Tibial nerve (tissue), 4 donors: ENCODE measurements around the gene PEF1. TPM values are rescaled to one million over a fixed set of nuclear protein-coding genes. Genes with fewer than 3 reads are reported as not detected.
A peak's percentile ranks its signal among the peaks of the same experiment; 100 is the strongest.

Experiments used
- DNase-seq, 2 donors: peaks; one replicate each; pipeline ENCODE4 v3.0.0-alpha.2; 2019; ENCODE audit warnings: low spot score in 2 of 2
- H3K27ac ChIP-seq, 4 donors: fragments of 200-600 bp; sonication (generic) in 3 of 4; one replicate each; pipeline ENCODE4 v1.5.1; 2017 to 2019; ENCODE audit warnings: mild to moderate bottlenecking in 1 of 4
- H3K27me3 ChIP-seq, 2 donors: fragments of 200-600 bp; sonication (generic) in 1 of 2; one replicate each; pipeline versions ENCODE4 v1.5.1 to v1.6.0; 2017 to 2019
- H3K36me3 ChIP-seq, 3 donors: fragments of 200-600 bp; sonication (generic); one replicate each; pipeline ENCODE4 v1.5.1; 2018 to 2019
- H3K4me1 ChIP-seq, 4 donors: fragments of 200-600 bp; sonication (generic) in 3 of 4; one replicate each; pipeline ENCODE4 v1.5.1; 2017 to 2019
- H3K4me3 ChIP-seq, 4 donors: fragments of 200-600 bp; sonication (generic) in 3 of 4; one replicate each; pipeline ENCODE4 v1.5.1; 2017 to 2019; ENCODE audit warnings: mild to moderate bottlenecking in 1 of 4, moderate library complexity in 1 of 4
- H3K9me3 ChIP-seq, 4 donors: fragments of 200-600 bp; sonication (generic) in 3 of 4; one replicate each; pipeline ENCODE4 v1.5.1; 2017 to 2019
- EP300 ChIP-seq, 2 donors: sonication (generic); formaldehyde crosslinking; IDR thresholded peaks; one replicate each; pipeline ENCODE4 v1.6.1; 2017; ENCODE audit warnings: antibody characterized with exemption in 2 of 2, mild to moderate bottlenecking in 1 of 2
- POLR2A ChIP-seq, 2 donors: fragments of 450-650 bp; IDR thresholded peaks; one replicate each; pipeline ENCODE4 v1.6.1; 2017; ENCODE audit warnings: antibody characterized with exemption in 2 of 2, mild to moderate bottlenecking in 2 of 2, moderate library complexity in 2 of 2
- WGBS, 2 donors: methylation state at CpG; one replicate each; pipeline ENCODE4 v1.1.5; 2018; 5-methylcytosine and 5-hydroxymethylcytosine counted together
- total RNA-seq, 4 donors: library from RNA; depleted of rRNA; stranded (reverse); fragments of >200 nt; gene quantifications; one replicate each; pipeline ENCODE4 v1.1.0, GENCODE V29; 2016
- TF ChIP-seq, protein P1 (sequence below), 5 experiments: fragments of 200-600 bp in 3 of 5; fragments of 450-650 bp in 2 of 5; sonication (generic) in 3 of 5; IDR thresholded peaks; one replicate each; pipeline ENCODE4 v1.5.1; 2016 to 2019; ENCODE audit warnings: antibody characterized with exemption in 5 of 5, mild to moderate bottlenecking in 3 of 5, moderate library complexity in 2 of 5

Gene PEF1
- total RNA-seq, 4 donors from 2014 or later: 62.5 to 108 (median 89.7) TPM

DNA sequence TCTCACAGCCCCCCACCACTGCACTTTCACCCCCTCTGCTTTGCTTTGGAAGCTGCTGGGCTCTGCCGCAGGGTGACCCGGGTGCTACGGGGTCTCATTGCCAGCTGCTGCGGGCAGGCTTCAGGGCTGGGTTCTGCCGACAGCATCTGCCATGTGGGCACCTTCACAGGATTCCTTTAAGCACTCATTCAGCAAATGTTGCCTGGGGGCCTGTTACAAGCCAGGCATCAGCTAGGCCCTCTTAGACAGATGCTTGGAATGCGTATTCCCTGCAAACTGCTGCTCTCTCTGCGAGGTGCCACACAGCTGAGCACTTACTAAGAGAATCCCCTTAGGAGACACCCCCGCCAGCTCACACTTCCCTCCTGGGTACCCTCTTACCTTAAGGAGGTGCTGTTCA is 29.9 kb upstream of the PEF1 start:
- Histone ChIP-seq H3K4me3 (no peak overlapping the region), H3K4me1 (peaks cover 0 to 49% (median 16%) of the 10 kb centered on the region in 4 donors), H3K36me3 (peaks cover 0 to 49% (median 0%) of the 10 kb centered on the region in 3 donors), H3K9me3 (no peaks in the 10 kb centered on the region), H3K27me3 (no peaks in the 10 kb centered on the region), H3K27ac (no peak overlapping the region)
- no peak for DNase-seq
- WGBS, 2 donors: 71 to 83% methylated on average over 8 of the region's 8 CpGs
- no peak for TF ChIP-seq EP300 (IDR thresholded peaks at IDR 0.05)
- TF ChIP-seq, protein P1, sequence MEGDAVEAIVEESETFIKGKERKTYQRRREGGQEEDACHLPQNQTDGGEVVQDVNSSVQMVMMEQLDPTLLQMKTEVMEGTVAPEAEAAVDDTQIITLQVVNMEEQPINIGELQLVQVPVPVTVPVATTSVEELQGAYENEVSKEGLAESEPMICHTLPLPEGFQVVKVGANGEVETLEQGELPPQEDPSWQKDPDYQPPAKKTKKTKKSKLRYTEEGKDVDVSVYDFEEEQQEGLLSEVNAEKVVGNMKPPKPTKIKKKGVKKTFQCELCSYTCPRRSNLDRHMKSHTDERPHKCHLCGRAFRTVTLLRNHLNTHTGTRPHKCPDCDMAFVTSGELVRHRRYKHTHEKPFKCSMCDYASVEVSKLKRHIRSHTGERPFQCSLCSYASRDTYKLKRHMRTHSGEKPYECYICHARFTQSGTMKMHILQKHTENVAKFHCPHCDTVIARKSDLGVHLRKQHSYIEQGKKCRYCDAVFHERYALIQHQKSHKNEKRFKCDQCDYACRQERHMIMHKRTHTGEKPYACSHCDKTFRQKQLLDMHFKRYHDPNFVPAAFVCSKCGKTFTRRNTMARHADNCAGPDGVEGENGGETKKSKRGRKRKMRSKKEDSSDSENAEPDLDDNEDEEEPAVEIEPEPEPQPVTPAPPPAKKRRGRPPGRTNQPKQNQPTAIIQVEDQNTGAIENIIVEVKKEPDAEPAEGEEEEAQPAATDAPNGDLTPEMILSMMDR (IDR thresholded peaks at IDR 0.05): no peak
- no peak for TF ChIP-seq POLR2A (IDR thresholded peaks at IDR 0.05)

DNA sequence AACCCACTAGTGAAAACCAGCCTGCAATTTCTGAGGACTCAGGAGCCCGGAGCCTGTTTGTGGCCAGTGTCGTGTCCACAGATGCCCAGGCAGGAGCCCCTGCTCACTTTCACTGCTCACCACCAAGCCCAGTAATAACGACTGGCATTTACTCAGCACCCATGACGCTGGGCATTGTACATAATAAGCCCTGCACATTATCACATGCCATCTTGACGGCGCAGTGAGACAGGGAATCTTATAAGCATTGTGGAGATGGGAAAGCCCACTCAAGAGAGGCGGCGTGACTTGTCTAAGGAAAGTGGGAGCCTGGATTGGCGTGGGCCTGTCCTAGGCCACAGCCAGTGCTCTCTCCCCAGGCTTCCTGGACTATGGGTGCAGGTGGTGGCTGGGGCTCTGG is 28.8 kb upstream of the PEF1 start:
- 81 to 83% methylated on average over 8 to 9 of the region's 9 CpGs for WGBS, 2 donors
- no peaks in the 10 kb centered on the region for H3K9me3 ChIP-seq
- H3K4me3 ChIP-seq: no peak overlapping the region
- DNase-seq: no peak
- H3K27me3 ChIP-seq: no peaks in the 10 kb centered on the region
- peak overlapping the region in 1 of 4 donors; percentile 49 for H3K27ac ChIP-seq
- peaks cover 0 to 61% (median 22%) of the 10 kb centered on the region in 4 donors for H3K4me1 ChIP-seq
- peaks cover 0 to 37% (median 0%) of the 10 kb centered on the region in 3 donors for H3K36me3 ChIP-seq
- TF ChIP-seq EP300 (IDR thresholded peaks at IDR 0.05) (no peak), POLR2A (IDR thresholded peaks at IDR 0.05) (no peak)
- TF ChIP-seq, protein P1 (IDR thresholded peaks at IDR 0.05): no peak

DNA sequence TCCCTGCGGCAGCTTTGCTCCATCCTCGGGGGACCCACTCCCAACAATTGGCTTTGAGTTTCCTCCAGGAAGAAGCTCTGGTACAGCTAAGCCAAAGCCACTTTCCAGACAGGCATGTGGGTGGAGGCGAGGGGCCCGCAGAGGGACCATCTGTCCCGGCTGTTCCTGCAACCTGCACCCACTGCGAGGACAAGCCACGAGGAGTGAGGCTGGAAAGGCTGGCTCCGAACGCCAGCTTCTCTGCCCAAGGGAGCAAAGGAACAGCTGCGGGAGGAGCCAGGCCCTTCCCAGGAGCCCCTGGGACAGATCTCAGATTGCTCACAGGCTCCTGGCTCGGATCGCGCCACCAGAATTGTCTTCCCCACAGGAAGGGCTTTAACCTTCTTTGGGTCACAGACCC is 28.3 kb upstream of the PEF1 start:
- Histone ChIP-seq H3K36me3 (peaks cover 0 to 34% (median 0%) of the 10 kb centered on the region in 3 donors), H3K27me3 (no peaks in the 10 kb centered on the region), H3K4me1 (peaks cover 0 to 66% (median 22%) of the 10 kb centered on the region in 4 donors), H3K4me3 (no peak overlapping the region), H3K27ac (peak overlapping the region in 1 of 4 donors; percentile 49), H3K9me3 (no peaks in the 10 kb centered on the region)
- DNase-seq: no peak
- WGBS, 2 donors: 56 to 63% methylated on average over 13 of the region's 13 CpGs
- TF ChIP-seq EP300 (IDR thresholded peaks at IDR 0.05) (no peak), POLR2A (IDR thresholded peaks at IDR 0.05) (no peak)
- TF ChIP-seq, protein P1 (IDR thresholded peaks at IDR 0.05): no peak

DNA sequence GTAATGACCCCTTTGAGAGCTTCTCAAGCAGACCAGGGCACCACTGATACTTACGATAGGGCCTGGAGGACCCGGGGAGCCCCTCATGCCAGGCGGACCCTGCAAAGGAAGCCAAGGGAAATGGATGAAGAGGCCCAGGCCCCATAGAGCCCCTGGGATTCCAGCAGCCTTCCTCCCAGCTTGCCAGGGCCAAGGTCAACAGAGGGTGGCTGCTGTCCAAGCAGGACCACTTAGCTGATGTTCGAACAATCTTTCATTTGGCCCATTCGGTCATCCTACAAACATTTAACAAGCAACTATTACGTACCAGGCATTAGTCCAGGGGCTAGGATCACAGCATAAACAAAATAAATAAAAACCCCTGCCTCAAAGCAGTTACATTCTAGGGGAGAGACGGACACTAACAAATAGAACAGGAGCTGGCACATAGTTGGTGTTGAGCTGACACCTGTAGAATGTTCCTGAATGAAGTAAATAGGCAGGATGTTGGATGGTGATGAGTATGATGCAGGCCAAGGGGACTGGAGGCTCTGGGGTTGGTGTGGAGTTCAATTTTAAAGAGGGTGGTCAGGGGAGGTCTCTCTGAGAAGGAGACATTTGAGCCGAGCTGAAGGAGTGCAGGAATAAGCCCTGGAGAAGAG is 27.0 kb upstream of the PEF1 start:
- H3K9me3 ChIP-seq: no peaks in the 10 kb centered on the region
- TF ChIP-seq POLR2A (IDR thresholded peaks at IDR 0.05) (no peak), EP300 (IDR thresholded peaks at IDR 0.05) (no peak)
- TF ChIP-seq, protein P1 (IDR thresholded peaks at IDR 0.05): no peak
- H3K36me3 ChIP-seq: peaks cover 0 to 20% (median 0%) of the 10 kb centered on the region in 3 donors
- no peak overlapping the region for H3K4me3 ChIP-seq
- H3K27ac ChIP-seq: peak overlapping the region in 3 of 4 donors; percentile 40 to 79 (median 51)
- DNase-seq: no peak
- H3K4me1 ChIP-seq: peaks cover 0 to 77% (median 29%) of the 10 kb centered on the region in 4 donors
- 23 to 56% methylated on average over 7 to 8 of the region's 8 CpGs for WGBS, 2 donors
- H3K27me3 ChIP-seq: no peaks in the 10 kb centered on the region

DNA sequence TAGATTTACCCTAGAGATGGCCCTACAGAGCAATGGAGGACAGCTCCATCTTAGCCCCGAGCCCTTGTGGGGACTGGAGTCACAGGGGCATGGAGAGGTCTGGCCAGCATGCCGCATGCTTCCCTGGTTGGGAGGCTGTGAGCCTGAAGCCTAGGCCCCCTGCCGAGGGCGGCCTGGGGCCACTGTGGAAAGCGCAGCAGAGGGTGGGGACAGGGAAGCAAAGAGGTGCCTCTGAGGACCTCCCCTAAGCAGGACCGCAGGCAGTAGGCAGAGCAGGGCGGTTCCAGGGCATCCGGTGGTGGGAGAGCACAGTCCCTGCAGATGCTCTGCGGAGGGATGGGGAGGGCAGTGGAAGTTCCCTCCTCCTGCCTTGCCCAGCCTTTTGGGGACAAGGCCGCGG is 26.5 kb upstream of the PEF1 start:
- peaks cover 0 to 79% (median 34%) of the 10 kb centered on the region in 4 donors for H3K4me1 ChIP-seq
- H3K27me3 ChIP-seq: no peaks in the 10 kb centered on the region
- peak overlapping the region in 3 of 4 donors; percentile 51 to 79 (median 75) for H3K27ac ChIP-seq
- peaks cover 0 to 20% (median 0%) of the 10 kb centered on the region in 3 donors for H3K36me3 ChIP-seq
- 42 to 53% methylated on average over 9 to 11 of the region's 11 CpGs for WGBS, 2 donors
- TF ChIP-seq POLR2A (IDR thresholded peaks at IDR 0.05): no peak
- TF ChIP-seq EP300 (IDR thresholded peaks at IDR 0.05): no peak
- TF ChIP-seq, protein P1 (IDR thresholded peaks at IDR 0.05): no peak
- H3K4me3 ChIP-seq: no peak overlapping the region
- no peaks in the 10 kb centered on the region for H3K9me3 ChIP-seq
- DNase-seq: no peak
